ENCODE data around the gene CPZ. TPM values are rescaled to one million over a fixed set of nuclear protein-coding genes. Genes with fewer than 3 reads are reported as not detected.

CPZ gene
- total RNA-seq, 1 experiment from 2014 or later = 37.3 TPM

GRCh38 chr4:8544282-8544681 lies 48.3 kb upstream of the CPZ start:
- no peaks in the 10 kb centered on the region for H3K27me3 ChIP-seq (ENCODE audit: insufficient read depth, low read length)
- H2BK5ac ChIP-seq (ENCODE audit: insufficient read length, low read length) = no peak overlapping the region
- no peak overlapping the region for H2AFZ ChIP-seq (ENCODE audit: low read length)
- no peak overlapping the region for H2BK12ac ChIP-seq (ENCODE audit: insufficient read length, low read depth, low read length)
- H2BK20ac ChIP-seq (ENCODE audit: low read depth, low read length, poor library complexity, severe bottlenecking) = no peak overlapping the region
- no CpG with 5 or more reads among the region's 3 CpGs for WGBS (ENCODE audit: extremely low coverage, insufficient read length, low lambda C conversion rate)
- DNase-seq = no peak
- no peak overlapping the region for H2BK15ac ChIP-seq (ENCODE audit: low read depth, low read length)
- peaks cover 4% of the 10 kb centered on the region for H3K27me3 Mint-ChIP-seq (ENCODE audit: low read depth)
- no peak overlapping the region for H3K23ac ChIP-seq (ENCODE audit: insufficient read length, low read depth, low read length)
- no peaks in the 10 kb centered on the region for H3K9me3 Mint-ChIP-seq
- H3K56ac ChIP-seq (ENCODE audit: insufficient read length, low read depth, low read length) = no peak overlapping the region
- H2AK5ac ChIP-seq (ENCODE audit: insufficient read length, low read length) = no peak overlapping the region
- TF ChIP-seq CTCF (conservative IDR thresholded peaks at IDR 0.05) = no peak
- H4K8ac ChIP-seq (replicated peaks; ENCODE audit: insufficient read length, low read depth, low read length) = no peak overlapping the region
- H4K91ac ChIP-seq (ENCODE audit: insufficient read length, low read depth, low read length) = no peak overlapping the region
- no peak overlapping the region for H3K9ac ChIP-seq (ENCODE audit: extremely low read depth, insufficient read length, low read length)
- H3K4me2 ChIP-seq (ENCODE audit: insufficient read depth, insufficient read length, low read length) = no peak overlapping the region
- no peaks in the 10 kb centered on the region for H3K9me3 ChIP-seq (ENCODE audit: control insufficient read depth, low read depth, low read length)
- H3K23me2 ChIP-seq (ENCODE audit: insufficient read length, low read depth, low read length, poor library complexity, severe bottlenecking) = peaks cover 2% of the 10 kb centered on the region
- no peak overlapping the region for H3T11ph ChIP-seq (ENCODE audit: low read length)
- H4K5ac ChIP-seq (ENCODE audit: insufficient read length, low read depth, low read length) = no peak overlapping the region
- H3K4me1 Mint-ChIP-seq = peaks cover 17 to 30% of the 10 kb centered on the region in 2 experiments
- H3K4ac ChIP-seq (ENCODE audit: low read depth, low read length) = no peak overlapping the region
- no peak overlapping the region; the same call in 1 of the 2 replicates for H3K14ac ChIP-seq (ENCODE audit: insufficient read depth, low read length)
- H3K4me1 ChIP-seq (ENCODE audit: insufficient read depth, low read length) = no peaks in the 10 kb centered on the region
- H3K18ac ChIP-seq (ENCODE audit: insufficient read length, low read depth, low read length) = no peak overlapping the region
- no peaks in the 10 kb centered on the region for H4K20me1 ChIP-seq (ENCODE audit: control insufficient read depth, insufficient read depth, insufficient read length)
- H3K36me3 Mint-ChIP-seq (ENCODE audit: insufficient read depth in 1 of 3, low read depth in 3 of 3) = no peaks in the 10 kb centered on the region
- H3K4me3 Mint-ChIP-seq = no peak overlapping the region
- H3K27ac Mint-ChIP-seq = peak overlapping the region in 1 of 3 experiments; percentile 13; a peak in 2 of 7 replicates
- no peak overlapping the region for H3K27ac ChIP-seq (ENCODE audit: insufficient read length, low read depth, low read length)
- no peaks in the 10 kb centered on the region for H3K79me1 ChIP-seq (ENCODE audit: insufficient read depth, low read depth, low read length, poor library complexity, severe bottlenecking)
- H3K79me2 ChIP-seq (ENCODE audit: insufficient read depth, low read length) = no peaks in the 10 kb centered on the region
- H2BK120ac ChIP-seq (ENCODE audit: low read depth, low read length, poor library complexity, severe bottlenecking) = no peak overlapping the region
